Progenitor cell of endocrine pancreas (in vitro differentiated cells): ENCODE results near the gene SWT1. TPM values are rescaled to one million over a fixed set of nuclear protein-coding genes. Genes with fewer than 3 reads are reported as not detected.

Source experiments
- DNase-seq: peaks from one replicate; pipeline ENCODE4 v3.0.0; 2021; ENCODE audit warnings: low spot score; ENCODE audit not compliant: unreplicated experiment
- H3K27ac Mint-ChIP-seq: 2 replicates; pipeline ENCODE4 v1.8.0; 2021; ENCODE audit warnings: mild to moderate bottlenecking, moderate library complexity, mixed read lengths
- H3K27me3 Mint-ChIP-seq: 2 replicates; pipeline ENCODE4 v1.8.0; 2021; ENCODE audit warnings: mixed read lengths
- H3K36me3 Mint-ChIP-seq: 2 replicates; pipeline ENCODE4 v1.8.0; 2022; ENCODE audit warnings: mixed read lengths; ENCODE audit not compliant: insufficient read depth
- H3K4me1 Mint-ChIP-seq: 2 replicates; pipeline ENCODE4 v1.8.0; 2021; ENCODE audit warnings: low read depth, mixed read lengths
- H3K4me3 Mint-ChIP-seq: 2 replicates; pipeline ENCODE4 v1.8.0; 2021; ENCODE audit warnings: low read depth, mild to moderate bottlenecking, moderate library complexity, mixed read lengths
- H3K9me3 Mint-ChIP-seq: 2 replicates; pipeline ENCODE4 v1.8.0; 2021; ENCODE audit warnings: low read depth, mixed read lengths
- CTCF ChIP-seq: fragments of 200-600 bp; sonication (generic); IDR thresholded peaks from one replicate; pipeline ENCODE4 v1.5.0; 2021; ENCODE audit warnings: antibody characterized with exemption, mild to moderate bottlenecking; ENCODE audit not compliant: unreplicated experiment
- total RNA-seq: library from RNA; stranded (reverse); gene quantifications from 2 replicates; pipeline ENCODE4 v1.2.1, GENCODE V29; 2021

Gene SWT1
- total RNA-seq, 1 donor from 2014 or later = 12.6 TPM

GRCh38 chr1:185281245-185281644 lies 124.3 kb downstream of the SWT1 start:
- no peak for TF ChIP-seq CTCF
- H3K9me3 Mint-ChIP-seq = no peaks in the 10 kb centered on the region
- no peak overlapping the region for H3K4me3 Mint-ChIP-seq
- peaks cover 3% of the 10 kb centered on the region for H3K4me1 Mint-ChIP-seq
- H3K27me3 Mint-ChIP-seq = no peaks in the 10 kb centered on the region
- H3K36me3 Mint-ChIP-seq = peaks cover 15% of the 10 kb centered on the region
- H3K27ac Mint-ChIP-seq = no peak overlapping the region
- DNase-seq = no peak

GRCh38 chr1:185284116-185284515 lies 127.1 kb downstream of the SWT1 start:
- H3K9me3 Mint-ChIP-seq = peaks cover 3% of the 10 kb centered on the region
- peaks cover 12% of the 10 kb centered on the region for H3K36me3 Mint-ChIP-seq
- TF ChIP-seq CTCF = no peak
- H3K27ac Mint-ChIP-seq = peak overlapping the region; percentile 14
- H3K4me1 Mint-ChIP-seq = peaks cover 3% of the 10 kb centered on the region
- no peak for DNase-seq
- no peak overlapping the region for H3K4me3 Mint-ChIP-seq
- H3K27me3 Mint-ChIP-seq = no peaks in the 10 kb centered on the region

GRCh38 chr1:185284533-185285276 lies 127.7 kb downstream of the SWT1 start:
- Mint-ChIP-seq H3K9me3 (peaks cover 6% of the 10 kb centered on the region), H3K27me3 (no peaks in the 10 kb centered on the region), H3K36me3 (peaks cover 15% of the 10 kb centered on the region), H3K4me3 (no peak overlapping the region), H3K4me1 (peaks cover 3% of the 10 kb centered on the region), H3K27ac (peak overlapping the region; percentile 53)
- no peak for DNase-seq
- no peak for TF ChIP-seq CTCF

- no peak for DNase-seq
- H3K4me3 Mint-ChIP-seq = no peak overlapping the region
- no peak overlapping the region for H3K27ac Mint-ChIP-seq
- H3K4me1 Mint-ChIP-seq = peaks cover 3% of the 10 kb centered on the region
- H3K9me3 Mint-ChIP-seq = peaks cover 8% of the 10 kb centered on the region
- H3K36me3 Mint-ChIP-seq = peaks cover 11% of the 10 kb centered on the region
- no peak for TF ChIP-seq CTCF
- H3K27me3 Mint-ChIP-seq = no peaks in the 10 kb centered on the region
Observed at GRCh38 chr1:185287451-185287850, 130.5 kb downstream of the SWT1 start.

- no peak overlapping the region for H3K4me3 Mint-ChIP-seq
- H3K9me3 Mint-ChIP-seq = peaks cover 8% of the 10 kb centered on the region
- peaks cover 11% of the 10 kb centered on the region for H3K36me3 Mint-ChIP-seq
- peaks cover 6% of the 10 kb centered on the region for H3K4me1 Mint-ChIP-seq
- DNase-seq = no peak
- H3K27me3 Mint-ChIP-seq = no peaks in the 10 kb centered on the region
- H3K27ac Mint-ChIP-seq = peak overlapping the region; percentile 76
- TF ChIP-seq CTCF = no peak
Observed at GRCh38 chr1:185288435-185288834, 131.5 kb downstream of the SWT1 start.
